CD4-positive, alpha-beta T cell treated with Interleukin-21 for 1 hour (primary cell): ENCODE data around the gene APBA1.

Source experiments
- DNase-seq: peaks from one replicate; pipeline ENCODE4 v3.0.0-alpha.2; 2020

Gene APBA1

GRCh38 chr9:69655065-69655464 lies 17.1 kb downstream of the APBA1 start:
- DNase-seq, result no peak

GRCh38 chr9:69653261-69653660 lies 18.9 kb downstream of the APBA1 start:
- DNase-seq, result no peak

GRCh38 chr9:69649566-69650250 lies 22.5 kb downstream of the APBA1 start:
- DNase-seq, result no peak

GRCh38 chr9:69647804-69648203 lies 24.4 kb downstream of the APBA1 start:
- no peak for DNase-seq

- DNase-seq, result no peak
These were observed 25.4 kb downstream of the APBA1 start for GRCh38 chr9:69646810-69647209.

- no peak for DNase-seq
These were observed 26.7 kb downstream of the APBA1 start for GRCh38 chr9:69645488-69645887.

GRCh38 chr9:69643098-69643497 lies 29.1 kb downstream of the APBA1 start:
- no peak for DNase-seq

- no peak for DNase-seq
These were observed 34.4 kb downstream of the APBA1 start for GRCh38 chr9:69637817-69638200.

- no peak for DNase-seq
These were observed 34.9 kb downstream of the APBA1 start for GRCh38 chr9:69637193-69637816.

GRCh38 chr9:69633716-69634115 lies 38.5 kb downstream of the APBA1 start:
- DNase-seq, result no peak

- no peak for DNase-seq
These were observed 39.4 kb downstream of the APBA1 start for GRCh38 chr9:69632768-69633167.

- no peak for DNase-seq
These were observed 44.9 kb downstream of the APBA1 start for GRCh38 chr9:69627281-69627680.

- DNase-seq, result no peak
These were observed 48.9 kb downstream of the APBA1 start for GRCh38 chr9:69623276-69623675.

- DNase-seq, result no peak
These were observed 49.5 kb downstream of the APBA1 start for GRCh38 chr9:69622676-69623075.

GRCh38 chr9:69621730-69622460 lies 50.3 kb downstream of the APBA1 start:
- DNase-seq, result no peak

GRCh38 chr9:69620731-69621130 lies 51.4 kb downstream of the APBA1 start:
- no peak for DNase-seq

- DNase-seq, result no peak
These were observed 52.9 kb downstream of the APBA1 start for GRCh38 chr9:69619233-69619632.

- DNase-seq, result no peak
These were observed 55.2 kb downstream of the APBA1 start for GRCh38 chr9:69617006-69617405.

GRCh38 chr9:69615880-69616279 lies 56.3 kb downstream of the APBA1 start:
- no peak for DNase-seq

GRCh38 chr9:69611221-69611620 lies 61.0 kb downstream of the APBA1 start:
- no peak for DNase-seq

- DNase-seq, result no peak
These were observed 63.0 kb downstream of the APBA1 start for GRCh38 chr9:69609156-69609555.

GRCh38 chr9:69606089-69606488 lies 66.1 kb downstream of the APBA1 start:
- DNase-seq, result no peak

GRCh38 chr9:69605406-69605805 lies 66.8 kb downstream of the APBA1 start:
- no peak for DNase-seq

- DNase-seq, result no peak
These were observed 67.5 kb downstream of the APBA1 start for GRCh38 chr9:69604568-69605219.
